Myocyte (in vitro differentiated cells): Measurements from ENCODE around the gene CCDC120. TPM values are rescaled to one million over a fixed set of nuclear protein-coding genes. Genes with fewer than 3 reads are reported as not detected.

Experiments used
- DNase-seq: peaks from one replicate; pipeline ENCODE4 v3.0.0-alpha.2; 2012; ENCODE audit warnings: low read depth
- total RNA-seq: library from RNA; depleted of rRNA; stranded (reverse); fragments of >200 nt; gene quantifications from 2 replicates; pipeline ENCODE4 v1.2.3, GENCODE V29; 2014

Gene CCDC120
- total RNA-seq, 1 donor from 2014 or later, result not detected

DNA sequence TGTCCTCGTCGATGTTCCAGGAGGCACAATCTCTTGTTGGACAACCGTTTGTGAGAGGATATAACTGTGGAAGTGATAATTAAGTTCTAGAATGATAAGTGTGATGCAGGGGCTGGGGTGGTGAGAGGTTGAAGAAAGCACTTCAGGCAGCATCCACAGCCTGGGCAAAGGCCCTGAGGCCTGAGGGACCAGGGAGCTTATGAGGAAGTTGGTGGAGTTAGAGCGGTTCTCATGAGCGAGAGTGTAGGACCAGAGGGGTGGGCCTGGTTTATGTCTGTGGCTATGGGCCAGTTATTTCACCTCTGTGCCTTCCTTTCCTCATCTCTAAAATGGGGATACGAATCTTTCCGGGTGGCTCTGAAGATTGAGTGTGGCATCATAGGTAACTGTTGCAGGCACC is 2.7 kb downstream of the CCDC120 start:
- no peak for DNase-seq

DNA sequence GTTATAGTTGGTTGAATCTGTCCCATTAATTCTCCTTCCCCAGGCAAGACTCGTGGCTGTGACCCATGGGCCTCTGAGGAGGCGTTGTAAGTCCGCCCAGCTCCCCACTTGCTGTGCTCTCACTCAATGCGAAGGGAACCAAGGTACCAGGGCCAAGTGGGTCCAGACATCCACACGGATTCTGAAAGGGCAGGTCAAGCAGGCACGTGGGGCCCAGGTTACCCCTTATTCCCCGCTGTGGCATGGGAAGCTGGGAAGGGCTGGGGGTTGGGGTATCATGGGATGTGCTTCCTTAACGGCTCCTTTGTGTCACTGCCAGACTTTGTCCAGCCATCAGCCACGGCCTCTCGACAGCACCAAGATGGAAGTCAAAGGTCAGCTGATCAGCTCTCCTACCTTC is 3.1 kb downstream of the CCDC120 start:
- DNase-seq, result no peak

DNA sequence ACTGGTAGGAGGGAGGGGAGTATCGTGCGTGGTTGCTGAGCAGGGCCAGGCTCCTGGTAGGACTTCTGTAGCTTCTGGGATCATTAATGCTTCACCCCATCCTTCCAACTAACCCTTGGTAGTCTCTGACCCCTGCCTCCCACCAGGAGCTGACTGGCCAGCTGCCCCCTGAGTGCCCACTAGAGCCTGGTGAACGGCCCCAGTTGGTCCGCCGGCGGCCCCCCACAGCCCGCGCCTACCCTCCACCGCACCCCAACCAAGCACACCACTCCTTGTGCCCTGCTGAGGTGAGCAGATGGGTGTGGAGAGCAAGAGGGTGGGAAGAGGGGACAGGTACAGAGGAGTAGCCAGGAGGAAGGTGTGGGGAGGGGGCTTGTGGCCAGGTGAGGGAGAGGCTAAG is 4.9 kb downstream of the CCDC120 start:
- no peak for DNase-seq

DNA sequence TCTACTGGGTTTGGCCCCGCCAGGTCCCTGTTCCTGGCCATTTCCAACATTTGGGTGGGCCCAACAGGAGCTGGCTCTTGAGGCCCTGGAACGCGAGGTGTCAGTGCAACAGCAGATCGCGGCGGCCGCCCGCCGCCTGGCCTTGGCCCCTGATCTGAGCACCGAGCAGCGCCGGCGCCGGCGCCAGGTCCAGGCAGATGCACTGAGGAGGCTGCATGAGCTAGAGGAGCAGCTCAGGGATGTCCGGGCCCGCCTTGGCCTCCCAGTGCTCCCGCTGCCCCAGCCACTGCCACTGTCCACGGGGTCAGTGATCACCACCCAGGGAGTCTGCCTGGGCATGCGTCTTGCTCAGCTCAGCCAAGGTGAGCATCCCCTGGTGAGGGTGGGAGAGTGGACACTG is 5.5 kb downstream of the CCDC120 start:
- no peak for DNase-seq

DNA sequence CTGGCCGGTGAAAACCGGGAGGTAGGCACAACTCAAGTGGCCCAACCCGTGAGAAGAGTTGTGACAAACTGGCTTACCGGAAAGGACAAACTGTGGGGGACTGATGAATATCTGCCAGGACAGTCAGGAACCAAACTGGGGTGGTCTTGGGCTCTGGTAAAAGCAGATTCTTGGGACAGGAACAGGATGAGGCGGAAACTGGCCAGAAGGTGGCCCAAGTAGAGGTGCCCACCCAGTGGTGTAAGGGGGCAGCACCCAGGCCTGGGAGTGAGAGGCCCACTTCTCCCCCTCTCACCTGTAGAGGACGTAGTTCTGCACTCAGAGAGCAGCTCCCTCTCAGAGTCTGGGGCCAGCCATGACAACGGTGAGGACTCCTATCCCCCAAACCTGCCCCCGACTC is 5.9 kb downstream of the CCDC120 start:
- DNase-seq, result no peak

DNA sequence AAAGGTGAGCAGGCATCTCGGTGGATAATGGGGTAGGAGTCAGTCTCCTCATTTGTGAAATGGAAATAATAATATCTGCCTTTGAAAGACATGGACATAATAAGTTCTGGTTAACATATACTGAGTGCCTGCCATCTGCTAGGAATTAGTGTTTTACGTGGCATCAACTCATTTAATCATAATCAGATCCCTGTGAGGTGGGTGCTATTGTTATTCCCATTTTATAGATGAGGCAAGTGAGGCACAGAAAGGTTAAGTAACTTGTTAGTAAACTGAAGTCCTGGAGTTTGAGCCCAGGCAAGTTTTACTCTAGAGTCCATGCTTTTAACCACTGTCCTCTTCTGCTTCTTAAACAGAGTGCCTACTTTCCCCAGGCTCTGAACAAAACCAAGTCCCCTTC is 7.5 kb downstream of the CCDC120 start:
- DNase-seq, result no peak

DNA sequence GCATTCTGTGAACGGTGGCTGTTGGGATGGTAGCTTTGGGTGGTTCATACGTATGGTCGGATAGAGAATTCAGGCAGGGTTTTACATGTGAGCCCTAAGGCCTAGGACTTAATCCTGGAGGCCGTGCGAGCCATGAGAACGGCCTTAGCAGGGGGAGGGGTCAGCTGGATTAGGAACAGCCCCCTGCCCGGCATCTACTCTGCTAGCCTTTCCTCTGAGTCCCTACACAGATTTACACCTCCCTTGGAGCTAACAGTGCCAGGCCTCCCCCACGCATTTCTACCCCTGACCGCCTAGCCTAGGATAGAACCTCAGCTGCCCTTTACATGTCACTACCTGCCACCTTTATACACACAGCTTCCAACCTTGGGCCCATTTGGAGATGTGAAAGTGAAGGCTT is 7.9 kb downstream of the CCDC120 start:
- no peak for DNase-seq

DNA sequence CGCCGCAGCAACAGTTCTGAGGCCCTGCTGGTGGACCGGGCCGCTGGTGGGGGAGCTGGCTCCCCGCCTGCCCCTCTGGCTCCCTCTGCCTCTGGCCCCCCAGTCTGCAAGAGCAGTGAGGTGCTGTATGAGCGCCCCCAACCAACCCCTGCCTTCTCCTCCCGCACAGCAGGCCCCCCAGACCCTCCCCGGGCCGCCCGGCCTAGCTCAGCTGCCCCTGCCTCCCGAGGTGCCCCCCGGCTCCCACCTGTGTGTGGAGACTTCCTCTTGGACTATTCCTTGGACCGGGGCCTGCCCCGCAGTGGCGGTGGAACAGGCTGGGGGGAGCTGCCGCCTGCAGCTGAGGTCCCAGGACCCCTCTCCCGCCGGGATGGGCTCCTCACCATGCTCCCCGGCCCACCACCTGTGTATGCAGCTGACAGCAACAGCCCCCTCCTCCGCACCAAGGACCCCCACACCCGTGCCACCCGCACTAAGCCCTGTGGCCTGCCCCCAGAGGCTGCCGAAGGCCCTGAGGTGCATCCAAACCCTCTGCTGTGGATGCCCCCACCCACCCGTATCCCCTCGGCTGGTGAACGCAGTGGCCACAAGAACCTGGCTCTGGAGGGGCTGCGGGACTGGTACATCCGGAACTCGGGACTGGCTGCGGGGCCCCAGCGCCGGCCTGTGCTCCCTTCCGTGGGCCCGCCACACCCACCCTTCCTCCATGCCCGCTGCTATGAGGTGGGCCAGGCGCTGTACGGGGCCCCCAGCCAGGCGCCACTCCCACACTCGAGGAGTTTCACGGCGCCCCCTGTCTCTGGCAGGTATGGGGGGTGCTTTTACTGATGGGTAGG is 8.7 kb downstream of the CCDC120 start:
- no peak for DNase-seq

DNA sequence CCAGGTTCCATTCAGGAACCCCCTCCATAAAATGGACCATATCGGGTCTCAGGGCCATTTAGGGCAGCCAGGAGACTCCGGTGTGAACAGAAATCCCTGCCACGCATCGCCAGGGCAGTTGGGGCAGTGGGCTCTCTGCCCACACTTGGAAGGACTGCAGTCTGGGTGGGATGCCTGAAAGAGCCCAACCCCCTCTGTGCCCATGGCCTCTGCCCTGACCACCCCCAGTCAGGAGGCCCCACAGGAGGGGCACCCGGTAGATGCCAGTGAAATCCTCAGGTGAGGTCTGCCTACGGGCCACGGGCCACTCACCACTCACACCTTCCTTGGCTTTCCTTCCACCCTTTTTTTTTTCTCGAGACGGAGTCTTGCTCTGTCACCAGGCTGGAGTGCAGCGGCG is 10.2 kb downstream of the CCDC120 start:
- DNase-seq, result no peak

DNA sequence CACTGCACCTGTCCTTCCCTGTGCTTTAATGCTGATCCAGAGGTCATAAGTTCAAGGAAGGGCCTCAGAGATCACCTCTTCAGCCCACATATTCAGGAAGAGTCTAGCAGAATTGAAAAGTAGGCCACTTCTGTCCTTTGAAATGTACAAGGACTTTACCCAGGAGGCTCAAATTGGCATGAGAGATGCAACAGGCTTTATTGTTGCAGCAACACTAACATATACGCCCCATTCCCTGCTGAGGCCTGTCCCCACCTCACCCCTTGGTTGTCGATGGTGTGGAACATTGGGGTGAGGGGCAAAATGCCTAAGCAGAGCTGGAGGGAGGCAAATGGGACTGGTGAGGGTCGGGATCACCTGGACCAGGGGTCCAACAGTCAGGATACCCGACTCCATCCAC is 12.2 kb downstream of the CCDC120 start:
- no peak for DNase-seq

DNA sequence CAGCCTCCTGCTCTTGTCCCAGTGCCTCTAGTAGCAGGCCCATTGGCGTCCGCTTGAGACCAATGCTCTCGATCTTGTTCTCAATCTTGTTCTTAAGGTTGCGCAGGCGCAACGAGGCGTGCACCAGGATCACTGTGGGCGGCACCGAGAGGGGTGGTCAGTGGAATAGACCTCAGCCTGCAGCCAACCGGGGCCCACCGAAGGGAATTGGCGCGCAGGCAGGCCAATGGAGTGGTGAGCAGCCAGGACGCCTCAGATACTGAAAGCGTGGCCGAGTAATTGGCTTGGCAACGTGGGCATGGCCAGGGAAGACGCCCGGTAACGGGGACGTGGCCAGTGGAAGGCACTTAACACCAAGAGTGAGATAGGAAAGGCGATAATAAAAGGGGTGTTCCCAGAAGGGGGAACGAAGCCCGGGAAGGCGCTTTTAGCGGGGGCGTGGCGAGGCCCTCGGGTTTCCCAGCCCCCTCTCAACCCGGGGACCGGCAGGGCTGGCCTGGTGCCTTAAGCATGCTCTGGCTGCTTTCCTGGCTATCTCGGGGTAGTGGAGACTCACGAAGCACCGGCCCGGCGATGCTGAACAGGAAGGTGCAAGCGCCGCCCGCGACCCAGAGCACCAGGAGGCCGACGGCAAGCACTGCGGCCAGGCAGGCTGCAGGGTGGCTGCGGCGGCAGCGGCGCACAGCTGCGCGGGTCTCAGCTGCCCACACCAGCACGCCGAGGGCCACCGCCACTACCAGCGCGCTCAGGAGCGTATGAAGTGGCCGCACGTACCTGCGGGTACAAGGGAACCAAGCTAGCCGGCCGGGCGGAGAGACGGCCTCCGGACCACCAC is 13.3 kb downstream of the CCDC120 start:
- no peak for DNase-seq

DNA sequence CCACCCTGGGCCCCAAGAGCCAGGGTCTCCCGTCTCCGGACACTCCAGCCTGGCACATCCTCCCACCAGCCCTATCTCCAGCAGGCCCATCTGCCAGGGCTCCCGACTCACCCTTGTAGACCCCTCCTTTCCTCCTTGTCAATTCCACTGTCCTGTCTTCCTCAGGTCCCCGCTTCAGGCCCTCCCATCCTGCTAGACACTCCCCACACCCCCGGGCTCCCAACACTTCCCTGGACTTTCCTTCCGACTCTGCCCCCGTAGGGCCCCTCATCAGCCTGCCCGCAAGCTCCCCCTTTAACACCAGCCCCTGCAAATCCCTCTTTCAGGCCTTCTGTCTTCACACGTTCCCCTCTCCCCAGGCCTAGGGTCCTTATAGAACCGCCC is 13.9 kb downstream of the CCDC120 start:
- DNase-seq, result no peak

DNA sequence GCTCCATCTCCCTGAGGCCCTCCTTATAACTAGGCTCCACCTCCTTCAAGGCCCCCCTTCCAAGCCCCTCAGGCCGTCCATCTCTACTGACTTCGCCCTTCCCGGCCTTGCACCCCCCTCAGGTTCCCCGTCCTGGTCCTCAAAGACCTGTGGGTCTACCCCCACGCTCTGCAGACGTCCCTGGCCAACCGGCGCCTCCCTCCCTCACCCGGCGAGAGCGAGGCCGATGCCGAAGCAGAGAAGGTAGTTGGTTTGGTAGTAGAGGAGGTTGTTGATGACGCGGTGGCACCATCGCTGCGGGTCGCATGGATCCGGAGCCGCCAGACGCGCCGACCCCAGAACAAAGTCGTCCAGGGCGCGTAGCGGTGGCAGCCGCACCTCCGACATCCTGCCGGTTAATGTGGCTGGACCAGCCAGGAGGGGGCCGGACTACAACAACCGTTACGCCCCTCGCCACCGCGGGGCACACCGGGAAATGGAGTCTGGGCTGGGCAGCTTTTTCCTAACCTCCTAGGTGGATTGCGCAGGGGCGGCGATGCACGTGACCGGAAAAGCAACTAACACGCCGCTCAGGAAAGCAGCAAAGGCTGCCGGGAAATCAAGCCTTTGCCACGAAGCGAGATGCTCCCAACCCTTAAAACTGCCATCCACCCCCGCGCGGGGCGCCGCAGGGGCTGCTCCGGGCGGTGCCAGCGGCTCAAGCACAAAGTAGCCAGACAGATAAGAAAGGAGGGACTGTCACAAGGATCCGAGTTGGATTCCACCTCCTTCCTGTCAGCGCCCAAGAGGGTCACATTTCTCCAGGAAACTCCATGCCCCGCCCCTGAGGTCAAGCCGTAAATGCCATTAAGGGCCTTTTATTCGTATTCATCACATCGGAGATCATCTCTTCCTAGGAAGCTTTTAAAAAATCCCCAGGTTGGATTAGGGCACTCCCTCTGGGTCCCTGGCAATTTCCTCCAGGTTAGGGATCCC is 15.1 kb downstream of the CCDC120 start, which contains the start of gene PRAF2:
PRAF2 (minus strand) TSS at position 402 of the 975 bp plus-strand sequence; CDS start at position 387, 15 bp downstream.
- peak; percentile 90 for DNase-seq

DNA sequence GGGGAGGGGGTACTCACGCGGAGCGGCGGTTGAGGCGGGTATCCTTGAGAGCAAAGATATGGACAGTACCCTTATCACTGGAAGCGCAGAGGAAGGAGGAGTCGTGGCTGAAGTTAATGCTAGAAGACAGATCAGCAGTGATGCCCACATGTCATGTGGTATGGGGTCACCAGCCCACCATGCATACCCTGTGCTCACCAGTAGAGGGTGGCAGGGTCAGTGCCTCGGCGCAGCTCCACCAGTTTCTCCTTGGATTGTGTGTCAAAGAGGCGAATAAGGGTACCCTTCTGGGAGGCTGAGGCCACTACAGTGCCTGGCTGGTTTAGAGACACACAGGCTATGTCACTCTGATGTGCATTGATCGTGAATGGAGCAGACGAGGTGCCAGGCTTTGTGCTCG is 16.5 kb downstream of the CCDC120 start:
- no peak for DNase-seq

DNA sequence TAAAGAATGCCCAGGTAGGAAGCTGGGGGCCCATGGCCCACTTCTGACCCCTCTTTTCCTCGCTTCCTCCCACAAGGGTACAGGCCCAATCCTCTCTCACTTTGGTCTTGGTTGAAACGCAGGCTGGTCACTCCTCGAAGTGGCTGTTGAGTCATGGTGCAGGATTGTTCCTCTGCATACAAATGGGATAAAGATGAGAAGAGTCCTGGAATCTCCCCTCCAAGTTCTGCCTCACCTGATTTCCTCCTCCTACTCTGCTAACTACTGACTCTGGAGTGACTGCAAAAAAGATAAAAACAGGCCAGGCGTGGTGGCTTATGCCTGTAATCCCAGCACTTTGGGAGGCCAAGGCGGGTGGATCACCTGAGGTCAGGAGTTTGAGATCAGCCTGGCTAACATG is 19.1 kb downstream of the CCDC120 start:
- DNase-seq, result no peak

DNA sequence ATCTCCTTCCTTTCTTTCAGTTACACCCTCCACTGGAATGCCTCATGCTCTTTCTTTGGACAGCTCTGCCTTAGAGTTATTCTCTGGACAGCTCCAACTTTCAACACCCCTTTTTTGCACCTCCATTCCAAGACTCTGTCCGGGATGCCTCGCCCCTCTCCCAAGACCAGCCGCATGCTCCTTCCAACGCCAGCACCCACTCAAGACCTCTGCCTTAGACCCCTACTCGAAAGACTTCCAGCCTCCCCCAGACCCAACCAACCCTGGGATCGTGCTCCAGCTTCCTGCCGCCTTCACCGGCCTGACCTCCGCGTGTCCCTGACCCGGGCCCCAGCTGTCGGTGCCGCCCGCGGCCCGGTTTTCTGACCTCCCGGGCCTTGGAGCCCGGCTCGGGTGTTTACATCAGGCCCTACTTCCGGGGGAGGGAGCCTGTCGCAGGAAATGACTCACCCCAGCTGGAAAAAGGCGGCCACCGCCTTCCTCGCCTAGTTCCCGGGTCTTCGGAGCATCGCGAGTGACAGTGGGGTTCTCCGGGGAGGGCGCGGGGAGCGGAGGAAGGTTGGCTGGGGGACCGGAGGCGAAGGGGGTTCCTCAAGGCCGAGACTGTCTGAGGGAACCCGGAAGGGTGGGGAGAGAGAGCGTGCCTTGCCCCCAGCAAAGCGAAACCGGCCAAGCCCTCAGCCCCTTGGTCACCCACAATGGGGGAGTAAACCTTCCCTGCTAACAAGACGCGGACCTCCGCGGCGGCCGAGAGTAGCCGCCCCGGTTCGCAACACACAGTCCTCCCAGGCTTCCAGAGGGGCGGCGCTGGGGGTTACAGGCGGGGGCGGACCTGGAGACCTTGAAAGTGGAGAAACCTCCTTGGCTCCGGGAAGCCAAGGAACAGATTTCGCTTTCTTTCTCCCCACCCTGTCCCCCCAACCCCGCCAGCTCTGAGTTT is 21.0 kb downstream of the CCDC120 start, which contains the start of gene WDR45:
WDR45 (minus strand) TSS at position 399 of the 940 bp plus-strand sequence. CDS start 1,792 bp downstream, outside the sequence.
- peak; percentile 73 for DNase-seq

DNA sequence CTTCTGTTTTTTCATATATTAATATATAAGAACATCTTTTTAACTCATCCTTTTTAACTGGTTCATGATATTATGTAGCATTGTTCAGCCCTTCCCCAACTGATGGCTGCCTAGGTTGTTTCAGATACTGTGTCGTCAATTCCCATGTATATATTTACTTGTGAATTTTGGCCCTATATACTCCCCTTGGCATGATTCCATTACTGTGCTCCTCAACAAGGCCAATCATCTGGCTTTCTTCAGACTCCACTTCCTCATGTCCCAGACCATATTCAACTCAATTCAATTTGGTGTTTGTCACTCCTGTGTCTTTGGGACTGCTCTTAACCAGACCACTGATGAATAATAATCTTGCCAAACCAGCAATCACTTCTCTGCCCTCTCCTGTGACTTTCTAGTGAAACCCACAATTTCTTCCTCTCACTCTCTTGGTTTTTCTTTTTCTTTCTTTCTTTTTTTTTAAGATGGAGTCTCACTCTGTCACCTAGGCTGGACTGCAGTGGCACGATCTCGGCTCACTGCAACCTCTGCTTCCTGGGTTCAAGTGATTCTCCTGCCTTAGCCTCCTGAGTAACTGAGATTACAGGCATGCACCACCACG is 23.6 kb downstream of the CCDC120 start:
- no peak for DNase-seq

DNA sequence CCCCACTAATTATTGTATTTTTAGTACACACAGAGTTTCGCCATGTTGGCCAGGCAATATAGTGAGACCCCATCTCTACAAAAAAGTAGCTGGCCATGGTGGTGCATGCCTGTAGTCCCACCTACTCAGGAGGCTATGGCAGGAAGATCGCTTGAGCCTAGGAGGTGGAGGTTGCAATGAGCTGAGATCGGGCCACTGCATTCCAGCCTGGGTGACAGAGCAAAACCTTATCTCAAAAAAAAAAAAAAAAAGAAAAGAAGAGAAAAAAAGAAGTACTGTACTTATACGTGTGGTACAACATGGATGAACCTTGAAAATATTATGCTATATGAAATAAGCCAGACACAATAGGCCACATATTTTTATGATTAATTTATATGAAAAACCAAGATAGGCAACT is 30.8 kb downstream of the CCDC120 start:
- no peak for DNase-seq

DNA sequence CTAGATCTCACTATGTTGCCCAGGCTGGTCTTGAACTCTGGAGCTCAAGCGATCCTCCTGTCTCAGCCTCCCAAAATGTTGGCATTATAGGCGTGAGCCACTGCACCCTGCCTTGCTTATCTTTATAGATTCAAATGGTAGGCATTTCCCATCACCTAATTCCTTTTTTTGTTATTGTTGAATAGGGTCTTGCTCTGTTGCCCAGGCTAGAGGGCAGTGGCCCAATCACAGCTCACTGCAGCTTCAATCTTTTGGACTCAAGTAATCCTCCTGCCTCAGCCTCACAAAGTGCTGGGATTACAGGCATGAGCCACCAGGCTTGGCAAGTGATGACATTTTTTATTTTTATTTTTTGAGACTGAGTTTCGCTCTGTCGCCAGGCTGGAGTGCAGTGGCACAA is 37.6 kb downstream of the CCDC120 start:
- DNase-seq, result no peak
